NCI-H446 treated with DMSO at 0.1 percent for 48 hours (cell line): ENCODE measurements around the gene DENND10.
"Not testable (repeated sequence)": the region's sequence is repeated elsewhere in the genome, so short reads cannot be mapped to it uniquely, and the experiment has no call there.

Source experiments
- DNase-seq: peaks from one replicate; lab custom pipeline; 2025; lab: John Stamatoyannopoulos, UW

Gene DENND10

DNA sequence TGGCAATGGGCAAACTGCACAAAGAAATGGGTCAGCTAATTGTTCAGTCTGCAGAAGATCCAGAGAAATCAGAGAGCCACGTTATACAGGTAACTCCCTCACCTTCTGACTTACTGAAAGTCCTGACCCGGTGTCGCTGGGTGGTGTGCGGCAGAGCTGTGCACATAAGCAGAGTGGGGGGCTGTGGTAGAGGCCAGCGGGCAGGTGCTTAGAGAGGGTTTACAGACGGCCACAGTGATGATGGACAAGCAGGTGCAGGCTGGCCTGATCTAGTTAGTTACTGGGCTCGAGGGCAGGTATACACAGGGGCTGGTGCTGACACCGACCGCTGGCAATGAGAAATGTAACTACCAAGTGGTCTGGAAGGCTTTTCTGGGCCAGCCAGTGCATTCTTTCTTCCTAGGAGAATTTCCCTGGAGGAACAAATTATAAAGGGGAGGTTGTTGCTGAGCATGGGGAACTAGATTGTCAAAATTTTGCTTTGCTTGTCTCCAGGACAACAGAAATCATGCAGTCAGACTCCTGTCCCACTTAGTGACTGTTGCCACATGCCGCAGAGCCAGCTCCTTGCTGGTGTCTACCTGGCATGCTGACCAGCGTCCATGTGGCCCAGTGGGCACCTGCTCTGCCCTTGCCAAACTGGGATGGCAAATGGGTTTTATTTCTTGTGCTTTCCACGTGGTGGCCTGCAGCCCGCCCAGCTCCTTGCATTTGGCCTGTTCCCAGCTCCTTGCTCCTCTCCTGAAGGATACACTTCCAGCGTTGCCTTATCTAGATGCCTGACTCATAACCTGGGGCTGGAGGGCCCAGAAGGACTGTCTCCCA, 28.8 kb downstream of the DENND10 start:
- DNase-seq, result no peak

GRCh38 chr10:119133949-119134348, 30.0 kb downstream of the DENND10 start:
- DNase-seq, result no peak

DNA sequence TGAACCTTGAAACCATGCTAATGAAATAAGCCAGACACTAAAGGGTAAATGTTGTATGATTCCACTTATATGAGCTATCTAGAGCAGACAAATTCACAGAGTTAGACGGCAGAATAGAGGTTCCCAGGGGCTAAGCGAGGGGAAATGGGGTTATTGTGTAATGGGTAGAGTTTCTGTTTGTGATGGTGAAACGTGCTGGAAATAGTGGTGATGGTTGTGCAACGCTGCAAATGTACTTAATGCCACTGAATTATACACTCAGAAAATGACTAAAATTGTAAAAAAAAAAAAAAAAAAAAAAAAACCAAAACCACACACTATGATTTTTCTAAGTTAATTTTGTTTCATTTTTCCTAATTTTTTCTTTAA, 31.6 kb downstream of the DENND10 start:
- DNase-seq, result no peak

GRCh38 chr10:119136084-119136483, 32.2 kb downstream of the DENND10 start:
- DNase-seq, result no peak

DNA sequence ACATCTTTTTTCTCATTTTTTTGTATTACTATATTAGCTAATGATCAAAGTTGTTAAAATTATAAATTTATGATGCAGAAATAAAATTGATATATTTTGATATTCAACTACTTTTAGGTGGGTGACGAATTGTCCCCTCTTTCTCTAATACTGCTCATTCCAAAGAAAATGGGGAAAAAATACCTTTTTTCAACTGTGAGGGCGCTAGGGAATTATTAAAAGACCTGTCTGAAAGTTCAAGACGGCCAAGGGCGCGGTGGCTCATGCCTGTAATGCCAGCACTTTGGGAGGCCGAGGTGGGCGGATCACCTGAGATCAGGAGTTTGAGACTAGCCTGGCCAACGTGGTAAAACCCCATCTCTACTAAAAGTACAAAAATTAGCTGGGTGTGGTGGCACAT, 34.0 kb downstream of the DENND10 start:
- DNase-seq, result not testable (repeated sequence)

GRCh38 chr10:119138346-119139306, 34.7 kb downstream of the DENND10 start:
- DNase-seq, result no peak

GRCh38 chr10:119139464-119140067, 35.7 kb downstream of the DENND10 start:
- DNase-seq, result no peak

DNA sequence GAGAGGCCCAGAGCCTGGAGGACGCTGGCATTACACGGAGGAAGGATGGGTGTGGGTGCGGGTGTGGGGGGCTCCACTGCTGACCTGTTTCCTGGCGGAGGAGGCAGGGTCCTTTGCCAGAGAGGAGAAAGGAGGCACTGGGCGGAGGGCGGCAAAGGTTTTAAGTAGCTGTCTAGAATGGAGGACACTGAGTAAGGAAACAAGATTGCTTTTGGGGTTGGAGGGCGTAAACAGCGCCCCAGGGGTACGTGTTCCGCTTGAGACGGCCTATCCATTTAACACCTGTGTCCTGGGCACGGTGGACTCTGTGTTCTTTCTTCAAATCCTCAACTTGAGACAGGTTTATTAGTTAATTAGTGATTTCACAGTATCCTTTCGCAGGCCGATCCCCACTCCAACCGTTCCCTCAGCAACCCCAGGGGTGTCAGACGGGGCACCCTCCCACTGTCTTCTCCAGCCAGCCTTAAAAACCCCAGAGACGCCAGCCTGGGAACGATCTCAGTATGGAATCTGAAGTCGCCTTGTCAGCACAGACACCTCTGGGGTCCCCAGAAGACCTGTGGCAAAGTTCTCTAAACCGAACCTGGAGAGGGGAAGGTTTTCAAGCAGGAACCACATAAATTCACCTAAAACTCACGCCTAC, 36.8 kb downstream of the DENND10 start:
- DNase-seq, result no peak

GRCh38 chr10:119143657-119144056, 39.7 kb downstream of the DENND10 start:
- no peak for DNase-seq

DNA sequence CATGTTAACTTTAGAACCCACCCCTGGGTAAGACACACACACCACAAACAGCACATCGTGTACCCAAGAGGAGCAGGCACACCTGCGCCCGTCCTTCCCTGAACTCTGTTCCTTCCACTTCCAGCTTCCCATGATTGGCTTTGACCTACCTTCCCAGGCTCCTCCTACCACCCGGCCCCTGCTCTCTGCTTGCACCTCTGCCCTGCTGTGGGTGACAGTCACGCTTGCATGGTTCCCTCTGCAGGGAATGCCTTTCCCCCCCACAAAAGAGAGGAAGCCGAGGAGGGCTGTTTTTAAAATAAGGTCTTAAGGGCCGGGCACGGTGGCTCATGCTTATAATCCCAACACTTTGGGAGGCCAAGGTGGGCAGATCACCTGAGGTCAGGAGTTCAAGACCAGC, 45.2 kb downstream of the DENND10 start:
- DNase-seq, result no peak

- no peak for DNase-seq
These were observed 45.8 kb downstream of the DENND10 start for GRCh38 chr10:119149729-119150128.

DNA sequence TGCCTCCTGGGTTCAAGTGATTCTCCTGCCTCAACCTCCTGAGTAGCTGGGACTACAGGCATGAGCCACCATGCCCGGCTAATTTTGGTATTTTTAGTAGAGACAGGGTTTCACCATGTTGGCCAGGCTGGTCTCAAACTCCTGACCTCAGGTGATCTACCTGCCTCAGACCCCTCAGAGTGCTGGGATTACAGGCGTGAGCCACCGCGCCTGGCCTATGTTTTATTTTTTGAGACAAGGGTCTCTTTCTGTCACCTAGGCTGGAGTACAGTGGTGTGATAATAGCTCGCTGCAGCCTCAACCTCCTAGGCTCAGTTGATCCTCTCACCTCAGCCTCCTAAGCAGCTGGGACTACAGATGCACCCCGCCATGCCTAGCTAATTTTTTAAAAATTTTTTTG, 47.7 kb downstream of the DENND10 start:
- not testable (repeated sequence) for DNase-seq

- DNase-seq, result no peak
These were observed 49.1 kb downstream of the DENND10 start for GRCh38 chr10:119153041-119153440.

DNA sequence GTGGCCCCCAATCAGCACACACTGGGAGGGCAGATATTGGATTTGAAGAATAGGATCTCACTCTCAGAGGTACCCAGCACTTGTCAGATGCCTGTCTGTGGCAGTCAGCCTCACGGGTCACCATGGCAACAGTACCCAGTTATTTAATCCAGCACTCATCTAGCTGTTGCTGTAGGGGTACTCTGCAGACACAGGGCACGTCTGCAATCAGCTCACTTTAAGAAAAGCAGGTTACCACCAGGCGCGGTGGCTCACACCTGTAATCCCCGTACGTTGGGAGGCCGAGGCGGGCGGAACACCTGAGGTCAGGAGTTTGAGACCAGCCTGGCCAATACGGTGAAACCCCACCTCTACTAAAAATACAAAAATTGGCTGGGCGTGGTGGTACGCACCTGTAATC, 49.7 kb downstream of the DENND10 start:
- no peak for DNase-seq

- no peak for DNase-seq
These were observed 55.4 kb downstream of the DENND10 start for GRCh38 chr10:119159332-119159731.

DNA sequence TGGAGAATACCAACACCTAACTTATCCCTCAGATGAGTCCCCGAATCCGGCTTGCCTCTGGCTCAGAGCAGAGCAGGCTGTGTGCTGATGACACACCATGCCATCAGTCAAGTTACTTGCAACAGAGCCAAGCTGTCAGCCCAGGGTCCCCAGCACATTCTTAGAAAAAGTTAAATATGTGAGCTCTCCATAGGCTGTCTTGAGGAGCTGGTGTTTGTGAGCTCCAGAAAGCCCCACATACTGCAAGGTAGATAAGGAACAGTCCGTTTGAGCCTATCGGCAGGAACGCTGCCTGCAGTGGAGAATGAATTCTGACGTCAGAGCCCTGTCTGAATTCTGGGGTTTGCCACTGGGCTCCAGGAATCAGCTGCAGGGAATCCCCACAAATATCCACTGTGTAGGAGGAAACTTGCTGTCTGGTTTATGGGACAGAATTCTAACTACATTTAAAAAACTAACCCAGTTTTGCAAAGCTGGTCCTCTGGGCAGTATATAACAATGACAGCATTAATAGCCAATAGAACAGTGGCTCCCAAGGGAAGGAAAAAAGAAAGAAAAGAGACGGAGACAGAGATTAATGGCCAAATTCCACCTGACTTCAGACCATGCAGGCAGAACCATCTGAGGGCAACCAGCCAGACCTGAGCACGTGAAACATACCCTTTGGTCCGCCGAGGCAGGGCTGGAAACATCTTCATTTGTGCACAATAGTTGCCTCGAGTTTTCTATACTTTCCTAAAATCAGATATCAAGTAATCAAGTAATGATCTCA, 58.0 kb downstream of the DENND10 start:
- DNase-seq, result no peak

- DNase-seq, result no peak
These were observed 58.7 kb downstream of the DENND10 start for GRCh38 chr10:119162452-119163092.

GRCh38 chr10:119165171-119166117, 61.5 kb downstream of the DENND10 start, which contains the start of gene SFXN4:
TSS of gene SFXN4 (minus strand) at chr10:119165714. CDS start at chr10:119165647, 67 bp downstream.
- DNase-seq, result peak; percentile 0

- no peak for DNase-seq
These were observed 62.2 kb downstream of the DENND10 start for GRCh38 chr10:119166118-119166500.
